ENCODE measurements around the gene MIPEP. TPM values are rescaled to one million over a fixed set of nuclear protein-coding genes. Genes with fewer than 3 reads are reported as not detected.

The MIPEP gene
- total RNA-seq, 3 donors from 2014 or later, result 11.0 to 23.0 (median 20.0) TPM

GRCh38 chr13:23778879-23779278 is 110.3 kb downstream of the MIPEP start:
- H3K36me3 ChIP-seq, result no peaks in the 10 kb centered on the region
- no peaks in the 10 kb centered on the region for H3K27me3 ChIP-seq
- TF ChIP-seq POLR2A (IDR thresholded peaks at IDR 0.05) (no peak), POLR2AphosphoS5 (IDR thresholded peaks at IDR 0.05) (no peak)
- TF ChIP-seq, protein P1, sequence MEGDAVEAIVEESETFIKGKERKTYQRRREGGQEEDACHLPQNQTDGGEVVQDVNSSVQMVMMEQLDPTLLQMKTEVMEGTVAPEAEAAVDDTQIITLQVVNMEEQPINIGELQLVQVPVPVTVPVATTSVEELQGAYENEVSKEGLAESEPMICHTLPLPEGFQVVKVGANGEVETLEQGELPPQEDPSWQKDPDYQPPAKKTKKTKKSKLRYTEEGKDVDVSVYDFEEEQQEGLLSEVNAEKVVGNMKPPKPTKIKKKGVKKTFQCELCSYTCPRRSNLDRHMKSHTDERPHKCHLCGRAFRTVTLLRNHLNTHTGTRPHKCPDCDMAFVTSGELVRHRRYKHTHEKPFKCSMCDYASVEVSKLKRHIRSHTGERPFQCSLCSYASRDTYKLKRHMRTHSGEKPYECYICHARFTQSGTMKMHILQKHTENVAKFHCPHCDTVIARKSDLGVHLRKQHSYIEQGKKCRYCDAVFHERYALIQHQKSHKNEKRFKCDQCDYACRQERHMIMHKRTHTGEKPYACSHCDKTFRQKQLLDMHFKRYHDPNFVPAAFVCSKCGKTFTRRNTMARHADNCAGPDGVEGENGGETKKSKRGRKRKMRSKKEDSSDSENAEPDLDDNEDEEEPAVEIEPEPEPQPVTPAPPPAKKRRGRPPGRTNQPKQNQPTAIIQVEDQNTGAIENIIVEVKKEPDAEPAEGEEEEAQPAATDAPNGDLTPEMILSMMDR (IDR thresholded peaks at IDR 0.05), result no peak
- no peak overlapping the region for H3K4me3 ChIP-seq
- DNase-seq (ENCODE audit: low spot score in 2 of 2), result no peak
- H3K27ac ChIP-seq, result no peak overlapping the region
- H3K4me1 ChIP-seq, result no peaks in the 10 kb centered on the region
- intact Hi-C loops (cut with DNase I; ENCODE audit: low total_unique reads), result no loop called here
- H3K9me3 ChIP-seq, result no peaks in the 10 kb centered on the region

- TF ChIP-seq POLR2AphosphoS5 (IDR thresholded peaks at IDR 0.05), result no peak
- TF ChIP-seq, protein P1 (IDR thresholded peaks at IDR 0.05), result no peak
- Histone ChIP-seq H3K36me3 (no peaks in the 10 kb centered on the region), H3K27me3 (no peaks in the 10 kb centered on the region), H3K4me3 (no peak overlapping the region), H3K4me1 (no peaks in the 10 kb centered on the region), H3K27ac (no peak overlapping the region), H3K9me3 (no peaks in the 10 kb centered on the region)
- intact Hi-C loops (cut with DNase I; ENCODE audit: low total_unique reads), result no loop called here
- DNase-seq (ENCODE audit: low spot score in 2 of 2), result no peak
Observed at GRCh38 chr13:23778002-23778652, 111.1 kb downstream of the MIPEP start.

- intact Hi-C loops (cut with DNase I; ENCODE audit: low total_unique reads), result no loop called here
- no peaks in the 10 kb centered on the region for H3K36me3 ChIP-seq
- H3K27ac ChIP-seq, result no peak overlapping the region
- no peak for DNase-seq (ENCODE audit: low spot score in 2 of 2)
- no peaks in the 10 kb centered on the region for H3K9me3 ChIP-seq
- H3K4me1 ChIP-seq, result no peaks in the 10 kb centered on the region
- H3K27me3 ChIP-seq, result no peaks in the 10 kb centered on the region
- TF ChIP-seq, protein P1 (IDR thresholded peaks at IDR 0.05), result no peak
- TF ChIP-seq POLR2A (IDR thresholded peaks at IDR 0.05), result no peak
- no peak for TF ChIP-seq POLR2AphosphoS5 (IDR thresholded peaks at IDR 0.05)
- no peak overlapping the region for H3K4me3 ChIP-seq
Observed at GRCh38 chr13:23777575-23777870, 111.7 kb downstream of the MIPEP start.

GRCh38 chr13:23776698-23777574 is 112.3 kb downstream of the MIPEP start:
- Histone ChIP-seq H3K27me3 (no peaks in the 10 kb centered on the region), H3K4me1 (no peaks in the 10 kb centered on the region), H3K27ac (no peak overlapping the region), H3K36me3 (no peaks in the 10 kb centered on the region), H3K4me3 (no peak overlapping the region), H3K9me3 (no peaks in the 10 kb centered on the region)
- intact Hi-C loops (cut with DNase I; ENCODE audit: low total_unique reads), result no loop called here
- DNase-seq (ENCODE audit: low spot score in 2 of 2), result no peak
- TF ChIP-seq POLR2AphosphoS5 (IDR thresholded peaks at IDR 0.05) (no peak), POLR2A (IDR thresholded peaks at IDR 0.05) (no peak)
- TF ChIP-seq, protein P1 (IDR thresholded peaks at IDR 0.05), result no peak

DNA sequence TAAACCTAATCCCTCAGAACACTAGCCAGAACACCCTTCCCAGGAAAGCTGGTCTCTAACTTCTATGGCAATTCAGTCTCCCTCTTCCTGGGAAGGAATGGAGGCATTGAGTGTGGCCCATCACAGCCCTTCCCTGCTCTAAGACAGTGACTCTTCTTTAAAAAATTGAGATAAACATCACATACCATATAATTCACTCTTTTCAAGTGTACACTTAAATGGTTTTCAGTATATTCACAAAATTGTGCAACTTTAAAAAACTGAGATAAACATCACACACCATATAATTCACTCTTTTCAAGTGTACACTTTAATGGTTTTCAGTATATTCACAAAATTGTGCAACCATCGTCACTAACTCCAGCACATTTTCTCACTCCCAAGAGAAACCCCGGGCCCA is 116.5 kb downstream of the MIPEP start:
- no peak overlapping the region for H3K4me3 ChIP-seq
- intact Hi-C loops (cut with DNase I; ENCODE audit: low total_unique reads), result no loop called here
- TF ChIP-seq, protein P1 (IDR thresholded peaks at IDR 0.05), result no peak
- TF ChIP-seq POLR2AphosphoS5 (IDR thresholded peaks at IDR 0.05) (no peak), POLR2A (IDR thresholded peaks at IDR 0.05) (no peak)
- no peak overlapping the region for H3K27ac ChIP-seq
- H3K4me1 ChIP-seq, result no peaks in the 10 kb centered on the region
- H3K27me3 ChIP-seq, result no peaks in the 10 kb centered on the region
- H3K9me3 ChIP-seq, result no peaks in the 10 kb centered on the region
- no peaks in the 10 kb centered on the region for H3K36me3 ChIP-seq
- no peak for DNase-seq (ENCODE audit: low spot score in 2 of 2)

Data from breast epithelium (tissue), 4 donors.